ENCODE data around the gene DTWD1.
"Not testable (repeated sequence)": the region's sequence is repeated elsewhere in the genome, so short reads cannot be mapped to it uniquely, and the experiment has no call there.

DTWD1 gene

GRCh38 chr15:49664716-49665115 is 43.9 kb downstream of the DTWD1 start:
- no peak for DNase-seq
- Histone ChIP-seq H3K4me3 (ENCODE audit: low read length) (no peak overlapping the region), H2AFZ (ENCODE audit: low read length) (no peak overlapping the region), H3K9me2 (replicated peaks; ENCODE audit: insufficient read depth, low read length) (no peaks in the 10 kb centered on the region), H3K9me3 (replicated peaks; ENCODE audit: insufficient read depth, low read length) (no peaks in the 10 kb centered on the region), H4K20me1 (ENCODE audit: insufficient read depth, low read length) (no peaks in the 10 kb centered on the region), H3K4me1 (ENCODE audit: low read length) (no peaks in the 10 kb centered on the region), H3K4me2 (ENCODE audit: low read depth, low read length) (no peak overlapping the region), H3K27me3 (replicated peaks; ENCODE audit: insufficient read depth, low read length) (no peaks in the 10 kb centered on the region), H3K36me3 (replicated peaks; ENCODE audit: insufficient read depth, low read length) (no peaks in the 10 kb centered on the region), H3K27ac (ENCODE audit: low read length) (no peak overlapping the region), H3K79me2 (ENCODE audit: low read length) (no peaks in the 10 kb centered on the region), H3K9ac (ENCODE audit: low read length) (no peak overlapping the region), H3F3A (ENCODE audit: insufficient read depth, low read length) (no peaks in the 10 kb centered on the region)
- no peak for TF ChIP-seq EZH2 (optimal IDR thresholded peaks at IDR 0.05; ENCODE audit: low read depth, low read length)
- TF ChIP-seq EZH2phosphoT487 (IDR thresholded peaks at IDR 0.05; ENCODE audit: low read length) = no peak
- no peak for TF ChIP-seq CTCF (IDR thresholded peaks at IDR 0.05; ENCODE audit: low read length)

GRCh38 chr15:49666486-49666885 is 45.6 kb downstream of the DTWD1 start:
- not testable (repeated sequence) for H3K36me3 ChIP-seq (replicated peaks; ENCODE audit: insufficient read depth, low read length); H3K9me3 ChIP-seq (replicated peaks; ENCODE audit: insufficient read depth, low read length); H3K4me1 ChIP-seq (ENCODE audit: low read length); H3K27ac ChIP-seq (ENCODE audit: low read length); H3K4me3 ChIP-seq (ENCODE audit: low read length); H3K27me3 ChIP-seq (replicated peaks; ENCODE audit: insufficient read depth, low read length); H3K79me2 ChIP-seq (ENCODE audit: low read length); H3F3A ChIP-seq (ENCODE audit: insufficient read depth, low read length); H3K4me2 ChIP-seq (ENCODE audit: low read depth, low read length); H2AFZ ChIP-seq (ENCODE audit: low read length); H3K9ac ChIP-seq (ENCODE audit: low read length); H4K20me1 ChIP-seq (ENCODE audit: insufficient read depth, low read length); H3K9me2 ChIP-seq (replicated peaks; ENCODE audit: insufficient read depth, low read length); DNase-seq

- no peak overlapping the region for H3K4me3 ChIP-seq (ENCODE audit: low read length)
- no peaks in the 10 kb centered on the region for H3K27me3 ChIP-seq (replicated peaks; ENCODE audit: insufficient read depth, low read length)
- H3K9me2 ChIP-seq (replicated peaks; ENCODE audit: insufficient read depth, low read length) = no peaks in the 10 kb centered on the region
- H3K36me3 ChIP-seq (replicated peaks; ENCODE audit: insufficient read depth, low read length) = no peaks in the 10 kb centered on the region
- no peak for TF ChIP-seq CTCF (IDR thresholded peaks at IDR 0.05; ENCODE audit: low read length)
- TF ChIP-seq EZH2phosphoT487 (IDR thresholded peaks at IDR 0.05; ENCODE audit: low read length) = no peak
- no peak for TF ChIP-seq EZH2 (optimal IDR thresholded peaks at IDR 0.05; ENCODE audit: low read depth, low read length)
- no peak for DNase-seq
- H3K79me2 ChIP-seq (ENCODE audit: low read length) = no peaks in the 10 kb centered on the region
- no peak overlapping the region for H2AFZ ChIP-seq (ENCODE audit: low read length)
- no peaks in the 10 kb centered on the region for H3K9me3 ChIP-seq (replicated peaks; ENCODE audit: insufficient read depth, low read length)
- no peak overlapping the region for H3K9ac ChIP-seq (ENCODE audit: low read length)
- no peaks in the 10 kb centered on the region for H3F3A ChIP-seq (ENCODE audit: insufficient read depth, low read length)
- no peak overlapping the region for H3K4me2 ChIP-seq (ENCODE audit: low read depth, low read length)
- H4K20me1 ChIP-seq (ENCODE audit: insufficient read depth, low read length) = no peaks in the 10 kb centered on the region
- H3K4me1 ChIP-seq (ENCODE audit: low read length) = no peaks in the 10 kb centered on the region
- H3K27ac ChIP-seq (ENCODE audit: low read length) = no peak overlapping the region
Measured at GRCh38 chr15:49669288-49669687, 48.4 kb downstream of the DTWD1 start.

GRCh38 chr15:49673861-49674260 is 53.0 kb downstream of the DTWD1 start:
- Histone ChIP-seq H3K4me3 (ENCODE audit: low read length) (no peak overlapping the region), H3K4me1 (ENCODE audit: low read length) (no peaks in the 10 kb centered on the region), H3K9me3 (replicated peaks; ENCODE audit: insufficient read depth, low read length) (no peaks in the 10 kb centered on the region), H4K20me1 (ENCODE audit: insufficient read depth, low read length) (no peaks in the 10 kb centered on the region), H3K27me3 (replicated peaks; ENCODE audit: insufficient read depth, low read length) (no peaks in the 10 kb centered on the region), H3K27ac (ENCODE audit: low read length) (no peak overlapping the region), H2AFZ (ENCODE audit: low read length) (no peak overlapping the region), H3F3A (ENCODE audit: insufficient read depth, low read length) (no peaks in the 10 kb centered on the region), H3K4me2 (ENCODE audit: low read depth, low read length) (no peak overlapping the region), H3K36me3 (replicated peaks; ENCODE audit: insufficient read depth, low read length) (no peaks in the 10 kb centered on the region), H3K9me2 (replicated peaks; ENCODE audit: insufficient read depth, low read length) (no peaks in the 10 kb centered on the region), H3K79me2 (ENCODE audit: low read length) (no peaks in the 10 kb centered on the region), H3K9ac (ENCODE audit: low read length) (no peak overlapping the region)
- TF ChIP-seq EZH2 (optimal IDR thresholded peaks at IDR 0.05; ENCODE audit: low read depth, low read length) (no peak), EZH2phosphoT487 (IDR thresholded peaks at IDR 0.05; ENCODE audit: low read length) (no peak), CTCF (IDR thresholded peaks at IDR 0.05; ENCODE audit: low read length) (no peak)
- DNase-seq = no peak
